ENCODE data around the gene ISLR2.

GRCh38 chr15:74123658-74124057 lies 6.7 kb upstream of the ISLR2 start:
- TF ChIP-seq CTCF (IDR thresholded peaks at IDR 0.05; ENCODE audit: low read depth, low read length, missing input control), result no peak
- TF ChIP-seq, protein P1, sequence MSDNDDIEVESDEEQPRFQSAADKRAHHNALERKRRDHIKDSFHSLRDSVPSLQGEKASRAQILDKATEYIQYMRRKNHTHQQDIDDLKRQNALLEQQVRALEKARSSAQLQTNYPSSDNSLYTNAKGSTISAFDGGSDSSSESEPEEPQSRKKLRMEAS (IDR thresholded peaks at IDR 0.05), result no peak
- TF ChIP-seq YY1 (IDR thresholded peaks at IDR 0.05), result no peak
- TF ChIP-seq EGR1 (IDR thresholded peaks at IDR 0.05; ENCODE audit: low read depth in 2 of 2), result no peak
- no peak for TF ChIP-seq REST (IDR thresholded peaks at IDR 0.05)
- TF ChIP-seq TAF1 (conservative IDR thresholded peaks at IDR 0.05), result no peak
- no peak for TF ChIP-seq ZBTB33 (IDR thresholded peaks at IDR 0.05)
- no peak for TF ChIP-seq HNF4G (IDR thresholded peaks at IDR 0.05)
